GM12891 (cell line): ENCODE measurements around the gene SEMA4D.
A peak's percentile ranks its signal among the peaks of the same experiment; 100 is the strongest.

ENCODE experiments used
- DNase-seq: peaks from one replicate; pipeline ENCODE4 v3.0.0; 2011; ENCODE audit warnings: low spot score; ENCODE audit not compliant: insufficient read length
- FAIRE-seq: peaks from 2 replicates; lab custom pipeline; 2011; peaks lifted over from hg19 to GRCh38; lab: Jason Lieb, UNC
- PAX5 ChIP-seq: IDR thresholded peaks from 2 replicates; pipeline ENCODE4 v1.6.1; 2011; ENCODE audit warnings: low read length, moderate library complexity, mild to moderate bottlenecking; ENCODE audit not compliant: insufficient read depth, severe bottlenecking
- POLR2A ChIP-seq: IDR thresholded peaks from 2 replicates; pipeline ENCODE4 v1.6.1; 2011; ENCODE audit warnings: low read depth, low read length, control low read depth
- POLR2AphosphoS5 ChIP-seq: IDR thresholded peaks from 2 replicates; pipeline ENCODE4 v1.6.1; 2011; ENCODE audit warnings: low read depth, low read length, control low read depth
- POU2F2 ChIP-seq: IDR thresholded peaks from 2 replicates; pipeline ENCODE4 v1.6.1; 2011; ENCODE audit warnings: low read depth, mild to moderate bottlenecking, control low read depth, low read length, moderate library complexity
- SPI1 ChIP-seq: IDR thresholded peaks from 2 replicates; pipeline ENCODE4 v1.6.1; 2011; ENCODE audit warnings: low read depth, low read length, control low read depth
- TAF1 ChIP-seq: IDR thresholded peaks from 2 replicates; pipeline ENCODE4 v1.6.1; 2011; ENCODE audit warnings: low read depth, low read length, control low read depth

Gene SEMA4D

GRCh38 chr9:89361816-89362646 is 135.9 kb downstream of the SEMA4D start:
- TF ChIP-seq POLR2AphosphoS5 (peak; percentile 35; the same call in 1 of the 2 replicates), PAX5 (no peak)
- no peak for FAIRE-seq
- DNase-seq, result no peak

GRCh38 chr9:89361031-89361430 is 136.9 kb downstream of the SEMA4D start:
- TF ChIP-seq POU2F2, result no peak
- TF ChIP-seq POLR2A, result no peak
- no peak for TF ChIP-seq SPI1
- TF ChIP-seq PAX5, result no peak
- no peak for TF ChIP-seq POLR2AphosphoS5
- TF ChIP-seq TAF1, result no peak
- FAIRE-seq (no peak), DNase-seq (no peak)

- TF ChIP-seq POU2F2 (no peak), SPI1 (no peak), TAF1 (no peak), PAX5 (no peak), POLR2AphosphoS5 (no peak), POLR2A (no peak)
- FAIRE-seq (no peak), DNase-seq (no peak)
Measured at GRCh38 chr9:89360465-89360864, 137.4 kb downstream of the SEMA4D start.

- TF ChIP-seq POLR2AphosphoS5, result peak; percentile 28; the same call in 1 of the 2 replicates
- no peak for TF ChIP-seq PAX5
- no peak for FAIRE-seq
- DNase-seq, result no peak
Measured at GRCh38 chr9:89359751-89360261, 138.1 kb downstream of the SEMA4D start.

- TF ChIP-seq SPI1 (no peak), POLR2A (no peak), TAF1 (no peak), POU2F2 (no peak), POLR2AphosphoS5 (no peak), PAX5 (no peak)
- DNase-seq (no peak), FAIRE-seq (no peak)
Measured at GRCh38 chr9:89358985-89359384, 138.9 kb downstream of the SEMA4D start.

GRCh38 chr9:89358376-89358916 is 139.5 kb downstream of the SEMA4D start:
- no peak for FAIRE-seq
- no peak for TF ChIP-seq TAF1
- no peak for TF ChIP-seq PAX5
- no peak for TF ChIP-seq SPI1
- no peak for TF ChIP-seq POLR2AphosphoS5
- no peak for DNase-seq

- TF ChIP-seq TAF1, result no peak
- TF ChIP-seq POLR2A, result 0 out of 2 replicates have a peak, but pooled peaks have one; percentile 30
- FAIRE-seq (no peak), DNase-seq (no peak)
Measured at GRCh38 chr9:89357331-89358197, 140.3 kb downstream of the SEMA4D start.

- DNase-seq, result no peak
- no peak for FAIRE-seq
- TF ChIP-seq PAX5 (no peak), TAF1 (no peak), SPI1 (no peak), POLR2AphosphoS5 (no peak), POLR2A (no peak), POU2F2 (no peak)
Measured at GRCh38 chr9:89356782-89357181, 141.1 kb downstream of the SEMA4D start.

- FAIRE-seq (no peak), DNase-seq (no peak)
- TF ChIP-seq POU2F2 (no peak), POLR2A (no peak), SPI1 (no peak), PAX5 (no peak), POLR2AphosphoS5 (no peak), TAF1 (no peak)
Measured at GRCh38 chr9:89354471-89354870, 143.4 kb downstream of the SEMA4D start.
